ENCODE data around the gene RACGAP1.

GRCh38 chr12:49972641-49973360 lies 52.5 kb downstream of the RACGAP1 start, which contains the start of gene AQP6:
- TF ChIP-seq, protein P1, sequence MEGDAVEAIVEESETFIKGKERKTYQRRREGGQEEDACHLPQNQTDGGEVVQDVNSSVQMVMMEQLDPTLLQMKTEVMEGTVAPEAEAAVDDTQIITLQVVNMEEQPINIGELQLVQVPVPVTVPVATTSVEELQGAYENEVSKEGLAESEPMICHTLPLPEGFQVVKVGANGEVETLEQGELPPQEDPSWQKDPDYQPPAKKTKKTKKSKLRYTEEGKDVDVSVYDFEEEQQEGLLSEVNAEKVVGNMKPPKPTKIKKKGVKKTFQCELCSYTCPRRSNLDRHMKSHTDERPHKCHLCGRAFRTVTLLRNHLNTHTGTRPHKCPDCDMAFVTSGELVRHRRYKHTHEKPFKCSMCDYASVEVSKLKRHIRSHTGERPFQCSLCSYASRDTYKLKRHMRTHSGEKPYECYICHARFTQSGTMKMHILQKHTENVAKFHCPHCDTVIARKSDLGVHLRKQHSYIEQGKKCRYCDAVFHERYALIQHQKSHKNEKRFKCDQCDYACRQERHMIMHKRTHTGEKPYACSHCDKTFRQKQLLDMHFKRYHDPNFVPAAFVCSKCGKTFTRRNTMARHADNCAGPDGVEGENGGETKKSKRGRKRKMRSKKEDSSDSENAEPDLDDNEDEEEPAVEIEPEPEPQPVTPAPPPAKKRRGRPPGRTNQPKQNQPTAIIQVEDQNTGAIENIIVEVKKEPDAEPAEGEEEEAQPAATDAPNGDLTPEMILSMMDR (IDR thresholded peaks at IDR 0.05; ENCODE audit: insufficient read depth, low read depth, low read length) = no peak
- TF ChIP-seq EZH2 (IDR thresholded peaks at IDR 0.05; ENCODE audit: insufficient read depth, low read length) = no peak

Data from astrocyte (in vitro differentiated cells and primary cell).